Naive thymus-derived CD4-positive, alpha-beta T cell (primary cell): ENCODE results near the gene TMEM72. TPM values are rescaled to one million over a fixed set of nuclear protein-coding genes. Genes with fewer than 3 reads are reported as not detected.

ENCODE experiments used
- ATAC-seq: fragments of 150-1000 bp; cut with Tn5 transposase; 2 replicates; pipeline ENCODE4 v1.10.0; 2021; ENCODE audit warnings: mild to moderate bottlenecking, moderate library complexity
- CTCF ChIA-PET: fragments of 350-600 bp; sonication (Branson Sonifier 250); formaldehyde crosslinking; loops from one replicate; lab custom pipeline; 2021; ENCODE audit warnings: antibody characterized with exemption; lab: Charles Lee
- POLR2A ChIA-PET: fragments of 350-600 bp; sonication (Branson Sonifier 250); formaldehyde crosslinking; loops from one replicate; lab custom pipeline; 2021; ENCODE audit warnings: antibody characterized with exemption, inconsistent platforms; lab: Charles Lee
- DNase-seq, 9 donors: peaks; one replicate each; pipeline versions ENCODE4 v3.0.0 to v3.0.0-alpha.2; 2020 to 2022; ENCODE audit warnings: mixed read lengths in 1 of 9
- H3K27ac ChIP-seq: one replicate; pipeline ENCODE4 v1.7.0; 2013; ENCODE audit warnings: mild to moderate bottlenecking, low read depth, low read length, moderate library complexity
- H3K27me3 ChIP-seq, 2 donors: one replicate each; pipeline ENCODE4 v1.7.0; 2013; ENCODE audit warnings: low read length in 2 of 2, mild to moderate bottlenecking in 2 of 2, moderate library complexity in 2 of 2; ENCODE audit not compliant: control insufficient read depth in 2 of 2, insufficient read depth in 2 of 2
- H3K36me3 ChIP-seq, 3 experiments: 1 replicate in 2 of 3; 2 replicates in 1 of 3; pipeline ENCODE4 v1.7.0; 2013; ENCODE audit warnings: low read length in 3 of 3, mild to moderate bottlenecking in 3 of 3, moderate library complexity in 1 of 3; ENCODE audit not compliant: insufficient read depth in 3 of 3, control insufficient read depth in 2 of 3
- H3K4me1 ChIP-seq, 2 donors: one replicate each; pipeline ENCODE4 v1.7.0; 2013; ENCODE audit warnings: low read length in 2 of 2, mild to moderate bottlenecking in 2 of 2, moderate library complexity in 1 of 2; ENCODE audit not compliant: control insufficient read depth in 2 of 2, insufficient read depth in 2 of 2
- H3K4me3 ChIP-seq: 2 replicates; pipeline ENCODE4 v1.7.0; 2013; ENCODE audit warnings: mild to moderate bottlenecking, low read length
- H3K9me3 ChIP-seq, 3 experiments: 1 replicate in 2 of 3; 2 replicates in 1 of 3; pipeline ENCODE4 v1.7.0; 2013; ENCODE audit warnings: low read length in 3 of 3; ENCODE audit not compliant: control insufficient read depth in 2 of 3
- H3K27ac Mint-ChIP-seq, 9 donors: one replicate each; pipeline ENCODE4 v1.8.0; 2020 to 2022; ENCODE audit warnings: mixed read lengths in 9 of 9, mild to moderate bottlenecking in 8 of 9, moderate library complexity in 5 of 9, inconsistent platforms in 2 of 9
- H3K27me3 Mint-ChIP-seq, 5 donors: one replicate each; pipeline ENCODE4 v1.8.0; 2021 to 2022; ENCODE audit warnings: mixed read lengths in 5 of 5, mild to moderate bottlenecking in 1 of 5
- H3K36me3 Mint-ChIP-seq, 5 donors: one replicate each; pipeline ENCODE4 v1.8.0; 2020 to 2022; ENCODE audit warnings: mixed read lengths in 5 of 5, mild to moderate bottlenecking in 3 of 5, inconsistent platforms in 1 of 5
- H3K4me1 Mint-ChIP-seq, 7 donors: one replicate each; pipeline ENCODE4 v1.8.0; 2020 to 2022; ENCODE audit warnings: mixed read lengths in 7 of 7, mild to moderate bottlenecking in 3 of 7, inconsistent platforms in 1 of 7
- H3K4me3 Mint-ChIP-seq, 10 donors: one replicate each; pipeline ENCODE4 v1.8.0; 2020 to 2022; ENCODE audit warnings: mild to moderate bottlenecking in 10 of 10, mixed read lengths in 10 of 10, moderate library complexity in 6 of 10, inconsistent platforms in 2 of 10
- H3K9me3 Mint-ChIP-seq, 11 donors: one replicate each; pipeline ENCODE4 v1.8.0; 2020 to 2022; ENCODE audit warnings: mixed read lengths in 11 of 11, mild to moderate bottlenecking in 4 of 11, inconsistent platforms in 1 of 11, moderate library complexity in 1 of 11
- intact Hi-C, 2 donors: fragments of 100-400 bp; cut with micrococcal nuclease; formaldehyde crosslinking; loops; one replicate each; pipeline ENCODE4 v1.15.1; 2023
- polyA plus RNA-seq, 2 donors: library from polyadenylated mRNA; unstranded; fragments of 300-500 nt; fragmentation: Illumina TruSeq; gene quantifications; one replicate each; pipeline ENCODE4 v1.2.3, GENCODE V29; 2021
- total RNA-seq, 6 experiments: library from RNA in 5 of 6; stranded (reverse) in 5 of 6; gene quantifications; 1 replicate in 5 of 6; 2 replicates in 1 of 6; pipeline ENCODE4 v1.2.3 and lab custom pipeline; 2021 to 2026

TMEM72 gene
- total and polyA plus RNA-seq, 7 experiments from 2014 or later = not detected

DNA sequence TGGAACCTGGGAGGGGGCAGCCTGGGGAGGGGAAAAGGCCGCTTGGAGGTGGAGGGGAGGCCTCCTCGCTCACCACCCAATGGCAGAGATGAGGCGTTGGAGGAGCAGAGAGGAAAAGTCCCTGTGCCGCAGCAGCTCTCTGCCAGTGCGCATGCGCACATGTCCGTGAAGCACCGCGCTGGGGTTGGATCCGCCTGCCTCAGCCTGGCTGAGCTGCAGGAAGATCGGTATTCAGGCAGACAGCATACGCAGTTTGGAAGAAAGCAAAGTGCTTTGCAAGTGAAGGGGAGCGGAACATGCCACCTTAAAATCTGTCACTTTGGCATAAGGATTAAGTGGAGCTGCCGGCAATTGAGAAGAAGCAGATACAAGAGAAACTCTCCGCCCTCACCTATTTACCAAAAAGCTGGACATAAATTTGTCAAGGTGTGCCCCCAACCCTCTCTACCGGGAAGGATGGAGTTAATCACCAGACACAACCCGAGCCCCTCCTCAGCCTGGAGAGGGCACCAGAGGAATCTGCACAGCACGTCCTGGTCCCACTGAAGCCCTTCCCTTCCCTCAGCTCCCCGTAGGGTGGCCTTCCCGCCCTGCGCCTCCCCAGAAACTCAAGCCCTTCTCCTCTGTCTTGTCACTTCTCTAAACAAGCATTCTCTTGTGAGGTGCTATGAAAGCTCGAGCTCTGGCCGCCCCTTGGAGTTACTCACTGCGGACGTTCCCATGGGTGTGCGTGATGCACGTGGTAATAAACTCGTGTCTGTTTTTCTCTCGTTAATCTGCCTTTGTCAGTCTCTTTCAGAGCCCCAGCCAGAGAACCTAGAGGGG is 32.2 kb upstream of the TMEM72 start:
- Mint-ChIP-seq H3K4me1 (peaks cover 5 to 19% (median 16%) of the 10 kb centered on the region in 7 donors), H3K9me3 (no peaks in the 10 kb centered on the region), H3K36me3 (no peaks in the 10 kb centered on the region), H3K4me3 (peak overlapping the region; percentile 81 to 99 (median 93)), H3K27me3 (peaks cover 0 to 16% (median 0%) of the 10 kb centered on the region in 5 donors), H3K27ac (peak overlapping the region; percentile 56 to 93 (median 88))
- DNase-seq (peak; percentile 63 to 85 (median 81)), ATAC-seq (peak; percentile 83)
- ChIA-PET CTCF (interaction anchor here (1.4 kb wide), 1 partner anchor 46 kb away, joined by 4 read pairs; no protein-coding TSS in a partner anchor), POLR2A (interaction anchor here (1.2 to 1.5 kb wide), 3 partner anchors 13 to 80 kb away, joined by 3 to 8 read pairs (median 3); no protein-coding TSS in a partner anchor)
- Histone ChIP-seq H3K27ac (peak overlapping the region; percentile 39), H3K4me3 (peak overlapping the region; percentile 60), H3K9me3 (no peaks in the 10 kb centered on the region), H3K4me1 (peaks cover 0 to 10% of the 10 kb centered on the region in 2 donors), H3K36me3 (no peaks in the 10 kb centered on the region), H3K27me3 (no peaks in the 10 kb centered on the region)
- intact Hi-C loops = loop anchor here in 1 of 2 donors (1.0 to 2.0 kb wide), 4 partner anchors 15 to 96 kb away; partner anchors contain the start of gene RASSF4

- no peaks in the 10 kb centered on the region for H3K9me3 ChIP-seq
- H3K27me3 ChIP-seq = no peaks in the 10 kb centered on the region
- H3K36me3 Mint-ChIP-seq = no peaks in the 10 kb centered on the region
- no peak overlapping the region for H3K27ac ChIP-seq
- no peak overlapping the region for H3K4me3 ChIP-seq
- CTCF ChIA-PET = interaction anchor here (1.4 kb wide), 1 partner anchor 45 kb away, joined by 4 read pairs; no protein-coding TSS in a partner anchor
- H3K27me3 Mint-ChIP-seq = peaks cover 0 to 18% (median 0%) of the 10 kb centered on the region in 5 donors
- H3K27ac Mint-ChIP-seq = peak overlapping the region in 7 of 9 donors; percentile 56 to 93 (median 88)
- H3K9me3 Mint-ChIP-seq = no peaks in the 10 kb centered on the region
- H3K36me3 ChIP-seq = no peaks in the 10 kb centered on the region
- DNase-seq (no peak), ATAC-seq (no peak)
- H3K4me3 Mint-ChIP-seq = peak overlapping the region; percentile 81 to 99 (median 93)
- H3K4me1 ChIP-seq = peaks cover 0 to 10% of the 10 kb centered on the region in 2 donors
- POLR2A ChIA-PET = interaction anchor here (1.2 to 1.5 kb wide), 3 partner anchors 14 to 79 kb away, joined by 3 to 8 read pairs (median 3); no protein-coding TSS in a partner anchor
- intact Hi-C loops = loop anchor here in 1 of 2 donors (1.0 to 2.0 kb wide), 3 partner anchors 33 to 96 kb away; partner anchors contain the start of gene RASSF4
- peaks cover 5 to 19% (median 16%) of the 10 kb centered on the region in 7 donors for H3K4me1 Mint-ChIP-seq
Observed at GRCh38 chr10:44879531-44879899, 31.6 kb upstream of the TMEM72 start.

GRCh38 chr10:44880090-44880715 is 30.9 kb upstream of the TMEM72 start:
- Mint-ChIP-seq H3K36me3 (no peaks in the 10 kb centered on the region), H3K27me3 (peaks cover 0 to 20% (median 0%) of the 10 kb centered on the region in 5 donors), H3K4me1 (peaks cover 5 to 19% (median 16%) of the 10 kb centered on the region in 7 donors), H3K4me3 (peak overlapping the region; percentile 26 to 98 (median 85)), H3K27ac (peak overlapping the region in 3 of 9 donors; percentile 17 to 42 (median 38)), H3K9me3 (no peaks in the 10 kb centered on the region)
- no peaks in the 10 kb centered on the region for H3K9me3 ChIP-seq
- DNase-seq = no peak
- POLR2A ChIA-PET = no interaction called here
- peaks cover 0 to 10% of the 10 kb centered on the region in 2 donors for H3K4me1 ChIP-seq
- no peak overlapping the region for H3K4me3 ChIP-seq
- H3K27me3 ChIP-seq = no peaks in the 10 kb centered on the region
- ATAC-seq = no peak
- no peak overlapping the region for H3K27ac ChIP-seq
- CTCF ChIA-PET = interaction anchor here (0.8 kb wide), 1 partner anchor 39 kb away, joined by 3 read pairs; no protein-coding TSS in a partner anchor
- intact Hi-C loops = no loop called here
- H3K36me3 ChIP-seq = no peaks in the 10 kb centered on the region

- ChIA-PET CTCF (no interaction called here), POLR2A (interaction anchor here (1.2 kb wide), 1 partner anchor 30 kb away, joined by 5 read pairs; the partner anchor contains the start of gene TMEM72)
- Mint-ChIP-seq H3K4me1 (peaks cover 5 to 19% (median 16%) of the 10 kb centered on the region in 7 donors), H3K27me3 (peaks cover 0 to 20% (median 0%) of the 10 kb centered on the region in 5 donors), H3K36me3 (no peaks in the 10 kb centered on the region), H3K4me3 (no peak overlapping the region), H3K9me3 (no peaks in the 10 kb centered on the region), H3K27ac (peak overlapping the region in 1 of 9 donors; percentile 36)
- intact Hi-C loops = no loop called here
- no peak for DNase-seq
- Histone ChIP-seq H3K27ac (no peak overlapping the region), H3K36me3 (no peaks in the 10 kb centered on the region), H3K4me3 (no peak overlapping the region), H3K27me3 (no peaks in the 10 kb centered on the region), H3K9me3 (no peaks in the 10 kb centered on the region), H3K4me1 (peaks cover 0 to 10% of the 10 kb centered on the region in 2 donors)
- ATAC-seq = no peak
Observed at GRCh38 chr10:44881649-44882048, 29.5 kb upstream of the TMEM72 start.

GRCh38 chr10:44882166-44882720 is 28.9 kb upstream of the TMEM72 start:
- no peaks in the 10 kb centered on the region for H3K9me3 Mint-ChIP-seq
- Histone ChIP-seq H3K36me3 (no peaks in the 10 kb centered on the region), H3K27ac (no peak overlapping the region), H3K4me3 (no peak overlapping the region), H3K27me3 (no peaks in the 10 kb centered on the region), H3K4me1 (peaks cover 0 to 10% of the 10 kb centered on the region in 2 donors), H3K9me3 (no peaks in the 10 kb centered on the region)
- ATAC-seq (no peak), DNase-seq (no peak)
- no peaks in the 10 kb centered on the region for H3K36me3 Mint-ChIP-seq
- CTCF ChIA-PET = no interaction called here
- intact Hi-C loops = no loop called here
- no peak overlapping the region for H3K4me3 Mint-ChIP-seq
- peaks cover 5 to 19% (median 16%) of the 10 kb centered on the region in 7 donors for H3K4me1 Mint-ChIP-seq
- peaks cover 0 to 20% (median 0%) of the 10 kb centered on the region in 5 donors for H3K27me3 Mint-ChIP-seq
- POLR2A ChIA-PET = interaction anchor here (1.2 kb wide), 1 partner anchor 29 kb away, joined by 5 read pairs; the partner anchor contains the start of gene TMEM72
- peak overlapping the region in 3 of 9 donors; percentile 3 to 71 (median 12) for H3K27ac Mint-ChIP-seq
